Measurements from ENCODE around the gene MAP2K7.

GRCh38 chr19:7872306-7873204, 31.1 kb upstream of the MAP2K7 start:
- TF ChIP-seq CTCF (IDR thresholded peaks at IDR 0.05): no peak
- TF ChIP-seq POLR2A (IDR thresholded peaks at IDR 0.05): no peak
- TF ChIP-seq EP300 (IDR thresholded peaks at IDR 0.05; ENCODE audit: low read depth): no peak
- no peak for TF ChIP-seq POLR2AphosphoS5 (IDR thresholded peaks at IDR 0.05)

Data from transverse colon (tissue), 4 donors.